NCI-H345 treated with DMSO at 0.1 percent for 48 hours (cell line): ENCODE data around the gene COLQ.
"Not testable (repeated sequence)": the region's sequence is repeated elsewhere in the genome, so short reads cannot be mapped to it uniquely, and the experiment has no call there.

Source experiments
- DNase-seq: peaks from one replicate; lab custom pipeline; 2025; ENCODE audit not compliant: unreplicated experiment; lab: John Stamatoyannopoulos, UW

COLQ gene

DNA sequence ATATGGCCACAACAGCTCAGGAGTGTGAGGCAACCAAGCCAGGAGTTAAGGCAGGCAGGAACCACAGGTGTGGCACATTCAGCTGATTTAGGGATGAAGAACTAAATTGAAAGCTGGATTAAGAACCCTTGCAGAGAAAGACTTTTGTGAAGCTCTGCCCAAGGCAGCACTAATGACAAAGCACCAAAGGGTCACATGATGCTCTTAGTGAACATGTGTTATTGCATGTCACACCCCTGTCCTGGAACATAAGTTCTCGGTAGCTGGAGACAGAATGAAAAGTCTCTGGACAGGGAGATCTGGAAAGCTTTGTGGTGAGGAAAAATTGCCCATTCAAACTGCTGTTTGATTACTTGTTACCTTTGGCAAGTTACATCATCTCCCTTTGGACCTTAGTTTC is 90.9 kb downstream of the COLQ start:
- DNase-seq: no peak

DNA sequence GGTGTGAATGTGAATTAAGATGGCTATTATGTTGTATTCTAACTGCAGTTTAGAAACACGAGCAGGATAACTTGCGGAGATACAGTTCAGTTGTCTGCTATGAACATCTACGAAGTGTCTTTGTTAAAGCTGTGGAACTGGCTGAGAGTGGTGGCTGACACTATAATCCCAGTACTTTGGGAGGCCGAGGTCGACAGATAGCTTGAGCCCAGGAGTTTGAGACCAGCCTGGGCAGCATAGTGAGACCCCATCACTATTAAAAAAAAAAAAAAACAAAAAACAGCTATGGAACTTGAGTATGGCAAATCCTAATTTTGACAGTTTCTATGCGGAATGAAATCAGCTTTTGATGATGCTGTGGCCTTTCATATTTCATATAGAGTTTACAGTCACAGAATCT is 92.4 kb downstream of the COLQ start:
- no peak for DNase-seq

DNA sequence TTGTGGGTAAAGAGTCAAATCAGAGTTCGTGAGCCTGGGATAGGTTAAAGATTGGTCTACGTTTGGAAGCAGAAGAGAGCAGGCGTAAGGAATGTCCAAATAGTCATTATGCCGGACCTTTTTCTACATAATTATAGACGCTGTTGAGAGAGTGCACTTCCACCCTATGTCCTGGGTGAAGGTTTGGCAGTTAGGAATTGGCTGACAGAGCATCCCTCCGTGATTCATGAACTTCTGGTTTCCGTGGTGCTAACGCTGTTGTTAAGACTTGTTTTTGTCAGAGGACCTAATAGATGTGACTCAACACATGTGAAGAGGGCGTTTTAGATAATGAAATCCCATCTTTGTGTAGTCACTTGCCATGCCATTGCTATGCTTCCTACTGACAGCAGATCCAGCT is 93.0 kb downstream of the COLQ start:
- DNase-seq: no peak

DNA sequence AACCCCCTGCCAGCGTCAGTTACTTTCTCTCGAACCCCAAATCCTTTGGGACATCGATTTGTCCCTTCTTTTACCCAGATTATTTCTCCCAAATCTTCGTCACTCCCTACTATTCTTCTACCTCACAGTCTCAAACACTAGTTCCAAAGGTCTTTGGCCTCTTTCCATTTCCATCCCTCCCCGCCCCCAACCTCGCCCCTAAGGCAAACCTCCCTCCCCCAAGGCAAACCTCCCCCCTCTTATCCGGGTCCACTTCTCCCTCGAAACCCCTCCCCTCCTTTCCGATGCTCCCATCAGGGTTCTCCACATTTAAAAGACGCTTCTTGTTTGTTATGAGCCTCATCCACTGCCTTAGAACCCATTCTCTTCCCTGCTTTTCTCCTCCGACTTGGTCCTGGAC is 93.5 kb downstream of the COLQ start:
- no peak for DNase-seq

DNA sequence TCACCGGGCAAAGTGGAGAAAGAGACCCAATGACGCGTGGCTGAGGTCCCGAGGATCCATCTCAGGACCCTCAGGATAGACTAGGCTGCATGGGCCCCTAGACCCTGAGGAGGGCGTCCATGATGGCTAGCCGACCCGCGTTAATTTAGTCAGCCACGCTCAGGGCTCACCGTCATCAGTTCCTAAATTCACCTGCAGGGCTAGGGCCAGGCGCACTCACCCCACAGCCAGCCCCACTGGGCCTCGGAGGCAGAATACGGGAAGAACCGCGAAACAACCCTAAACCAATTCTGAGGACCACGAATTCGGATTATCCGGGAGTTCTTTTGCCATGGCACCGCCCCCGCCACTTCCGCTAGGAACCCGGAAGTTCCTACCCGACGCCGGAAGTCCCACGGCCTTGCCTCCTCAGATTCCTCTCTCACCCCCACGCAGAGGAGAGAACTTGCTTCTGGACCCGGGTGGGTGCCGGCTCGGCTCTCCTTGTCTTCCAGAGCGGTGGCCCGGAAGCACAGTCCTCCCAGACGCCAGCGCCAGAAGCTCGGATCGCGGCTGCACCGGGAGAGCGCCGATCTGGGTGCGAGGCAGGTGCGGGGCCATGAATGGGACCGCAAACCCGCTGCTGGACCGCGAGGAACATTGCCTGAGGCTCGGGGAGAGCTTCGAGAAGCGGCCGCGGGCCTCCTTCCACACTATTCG is 94.2 kb downstream of the COLQ start, which contains the start of the genes EAF1 and METTL6:
Gene EAF1, plus strand, starts transcription at position 417 of the 699 bp plus-strand sequence. Its CDS starts 182 bp downstream, at position 599.
Gene METTL6, minus strand, starts transcription at position 363 of the 699 bp plus-strand sequence. CDS start 1,033 bp downstream, outside the sequence.
- peak; percentile 29 for DNase-seq

DNA sequence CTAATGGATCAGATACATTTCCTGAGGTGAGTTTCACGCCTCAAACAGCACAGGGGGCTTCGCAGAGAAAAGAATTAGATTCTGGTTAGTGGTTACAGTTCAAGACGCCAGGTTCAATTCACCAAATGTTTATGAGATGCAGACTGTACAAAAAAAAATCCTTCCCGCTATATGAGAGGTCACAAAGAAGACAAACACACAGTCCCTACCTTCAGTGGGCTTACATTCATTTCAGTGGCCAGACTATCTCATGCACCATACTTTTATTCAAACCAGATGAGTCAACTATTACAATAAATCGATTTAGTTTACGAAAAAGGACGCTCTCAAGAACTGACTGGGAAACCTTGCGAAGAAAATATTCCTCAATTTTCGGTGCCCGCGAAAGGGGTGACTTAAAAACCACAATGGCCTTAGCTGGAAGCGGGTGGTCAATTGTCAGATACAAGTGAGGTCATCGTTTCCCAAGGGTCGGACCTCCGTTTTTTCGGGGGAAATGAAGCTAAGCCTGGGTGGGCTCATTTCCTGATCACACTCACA is 94.9 kb downstream of the COLQ start:
- DNase-seq: no peak

DNA sequence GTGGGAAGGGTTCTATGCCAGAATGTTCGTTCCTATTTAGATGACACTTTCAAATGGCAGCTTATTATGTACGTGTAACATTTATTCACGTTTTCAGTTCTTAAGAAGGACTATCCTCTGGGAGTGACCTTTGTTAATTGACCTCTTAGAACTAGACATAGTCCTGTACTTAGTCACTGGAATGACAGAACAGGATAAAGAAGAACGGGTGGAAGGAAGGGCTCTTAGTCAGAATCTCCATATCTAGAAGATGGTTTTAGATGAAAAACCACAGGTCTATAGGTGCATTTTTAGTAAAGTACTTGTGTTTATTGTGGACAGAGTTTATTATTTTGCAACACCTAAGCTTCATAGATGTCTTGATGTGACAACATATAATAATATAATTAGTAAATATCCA is 100.6 kb downstream of the COLQ start:
- DNase-seq: no peak

DNA sequence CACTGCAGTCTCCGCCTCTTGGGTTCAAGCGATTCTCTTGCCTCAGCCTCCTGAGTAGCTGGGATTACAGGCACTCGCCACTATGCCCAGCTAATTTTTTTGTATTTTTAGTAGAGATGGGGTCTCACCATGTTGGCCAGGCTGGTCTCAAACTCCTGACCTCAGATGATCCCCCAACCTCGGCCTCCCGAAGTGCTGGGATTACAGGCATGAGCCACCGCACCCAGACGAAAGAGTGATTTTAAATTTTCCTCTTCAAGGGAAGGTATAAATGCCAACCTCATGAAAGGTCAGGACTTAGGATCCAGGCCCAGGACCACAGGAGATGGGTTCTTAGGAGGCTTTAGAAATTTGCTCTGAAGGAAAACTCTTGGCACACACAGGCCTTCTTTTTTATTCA is 110.5 kb downstream of the COLQ start:
- not testable (repeated sequence) for DNase-seq

DNA sequence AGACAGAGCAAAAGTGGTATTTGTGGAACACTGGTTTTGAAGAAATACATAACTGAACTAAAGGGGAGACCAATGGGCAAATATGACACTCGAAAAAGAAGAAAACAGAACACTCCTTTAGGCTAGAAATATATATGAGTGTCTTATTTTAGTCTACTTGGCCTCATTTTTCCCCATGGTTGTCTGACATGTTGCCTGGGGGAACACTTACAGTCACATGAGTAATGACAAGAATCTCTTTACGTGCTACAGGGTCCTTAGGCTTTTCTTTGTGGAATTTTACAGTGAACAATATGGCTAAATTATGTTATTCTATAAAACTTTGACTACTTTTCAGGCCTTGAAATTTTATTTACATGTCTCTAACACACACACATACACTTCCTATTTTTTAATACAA is 111.7 kb downstream of the COLQ start:
- DNase-seq: no peak

DNA sequence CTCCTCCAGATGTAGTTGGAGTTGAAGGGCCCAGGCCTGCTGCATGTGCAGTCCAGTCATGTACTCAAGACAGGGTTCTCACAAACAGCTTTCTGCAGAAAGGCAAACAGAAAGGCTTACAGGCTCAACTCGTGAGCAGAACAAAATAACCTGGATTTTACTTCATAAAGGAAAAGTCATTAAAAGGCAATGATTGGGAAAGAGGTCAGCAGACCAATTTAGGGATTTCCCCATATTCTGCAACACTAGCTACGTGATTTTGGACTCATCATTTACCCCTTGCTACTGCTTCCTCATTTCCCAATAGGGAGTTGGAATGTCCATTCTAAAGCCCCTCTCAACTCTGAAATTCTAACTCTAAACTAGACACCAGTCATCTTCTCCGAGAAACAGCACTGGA is 112.3 kb downstream of the COLQ start:
- no peak for DNase-seq

DNA sequence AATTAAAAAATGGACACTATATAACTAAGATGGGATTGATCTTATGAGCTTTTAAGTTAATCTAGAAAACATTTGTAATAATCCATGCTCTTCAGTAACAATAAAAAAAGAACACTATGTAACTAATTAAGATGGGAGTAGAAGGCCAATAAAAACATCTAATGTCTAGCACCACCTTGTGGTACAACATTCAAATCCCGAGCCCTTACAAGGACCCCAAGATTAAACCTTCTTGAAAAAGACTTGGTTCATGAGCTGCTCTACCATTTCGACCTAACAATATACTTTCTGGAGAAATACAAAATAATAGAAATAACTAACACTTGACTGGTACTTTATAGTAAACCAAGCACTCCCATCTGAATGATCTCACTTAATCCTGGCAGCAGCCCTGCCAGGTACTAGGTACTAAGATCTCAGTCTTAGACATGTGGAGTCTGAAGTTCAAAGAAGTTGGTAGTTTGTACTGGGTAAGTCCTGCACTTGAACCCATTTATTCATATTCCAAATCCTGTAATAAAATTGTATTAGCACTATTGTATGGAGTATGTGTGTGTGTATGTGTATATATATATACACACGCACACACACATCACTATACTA is 116.0 kb downstream of the COLQ start:
- peak; percentile 9 for DNase-seq

DNA sequence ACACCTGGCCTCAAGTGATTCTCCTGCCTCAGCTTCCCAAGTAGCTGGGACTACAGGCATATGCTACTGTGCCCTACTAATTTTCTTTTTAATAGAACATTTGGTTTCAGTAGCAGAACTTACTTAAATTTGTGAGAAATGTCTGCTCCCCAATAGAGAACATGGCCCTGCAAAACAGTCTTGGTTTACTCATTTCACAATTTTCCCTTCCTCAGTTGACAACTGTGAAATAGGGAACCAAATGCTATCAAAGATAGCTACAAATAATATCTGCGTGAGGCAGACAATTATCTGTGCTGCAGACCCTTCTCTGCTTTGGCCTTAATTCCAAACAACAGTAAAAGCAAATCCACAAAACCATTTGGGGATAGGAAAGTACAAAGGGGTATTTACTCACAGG is 116.7 kb downstream of the COLQ start:
- DNase-seq: no peak

DNA sequence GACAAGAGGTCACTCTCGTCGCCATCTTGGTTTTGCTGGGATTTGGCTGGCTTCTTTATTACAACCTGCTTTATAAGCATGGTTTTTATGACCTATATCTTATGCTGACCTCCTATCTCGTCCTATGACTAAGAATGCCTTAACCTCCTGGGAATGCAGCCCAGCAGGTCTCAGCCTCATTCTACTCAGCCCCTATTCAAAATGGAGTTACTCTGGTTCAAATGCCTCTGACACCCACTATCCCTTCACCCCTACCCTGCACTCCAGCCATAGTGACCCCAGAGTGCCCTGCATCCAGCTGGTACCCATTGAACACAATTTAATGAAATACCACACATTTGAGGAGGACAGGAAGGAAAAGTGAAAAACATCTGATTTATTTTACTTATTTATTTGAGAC is 117.5 kb downstream of the COLQ start:
- DNase-seq: no peak

DNA sequence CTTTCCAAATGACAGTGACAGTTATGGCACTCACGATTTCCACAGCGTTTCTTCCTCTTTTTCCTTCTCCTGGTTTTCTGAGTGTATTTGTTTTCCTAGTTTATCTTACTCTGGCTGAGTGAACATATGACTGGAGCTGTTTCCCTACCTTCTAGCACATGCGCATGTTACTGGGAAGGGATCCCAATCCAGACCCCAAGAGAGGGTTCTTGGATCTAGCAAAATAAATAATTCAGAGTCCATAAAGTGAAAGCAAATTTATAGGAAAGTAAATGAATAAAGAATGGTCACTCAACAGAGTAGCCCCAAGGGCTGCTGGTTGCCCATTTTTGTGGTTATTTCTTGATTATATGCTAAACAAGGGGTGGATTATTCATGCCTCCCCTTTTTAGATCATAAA is 118.0 kb downstream of the COLQ start:
- no peak for DNase-seq

DNA sequence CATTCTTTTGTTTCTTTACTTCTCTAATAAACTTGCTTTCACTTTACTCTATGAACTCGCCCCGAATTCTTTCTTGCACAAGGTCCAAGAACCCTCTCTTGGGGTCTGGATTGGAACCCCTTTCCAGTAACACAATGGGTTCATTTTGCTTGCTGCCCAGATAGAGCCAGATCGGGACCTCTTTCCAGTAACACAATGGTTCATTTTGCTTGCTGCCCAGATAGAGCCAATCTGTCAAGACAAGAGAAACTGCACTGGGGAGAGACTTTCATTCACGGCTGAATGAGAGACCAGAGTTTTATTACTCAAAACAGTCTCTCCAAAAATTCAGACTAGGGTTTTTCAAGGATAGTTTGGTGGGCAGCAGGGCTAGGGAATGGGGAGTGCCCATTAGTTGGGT is 119.6 kb downstream of the COLQ start:
- no peak for DNase-seq
